Liver (tissue), 9 donors: ENCODE data around the gene SCP2. TPM values are rescaled to one million over a fixed set of nuclear protein-coding genes. Genes with fewer than 3 reads are reported as not detected.

Experiments
- DNase-seq: peaks from one replicate; pipeline ENCODE4 v3.0.0-alpha.2; 2017; ENCODE audit warnings: low spot score
- H3K27ac ChIP-seq, 2 donors: one replicate each; pipeline ENCODE4 v1.7.0; 2013; ENCODE audit warnings: inconsistent platforms in 2 of 2, low read length in 2 of 2, control low read depth in 1 of 2, low read depth in 1 of 2, mild to moderate bottlenecking in 1 of 2
- H3K27me3 ChIP-seq, 4 donors: one replicate each; pipeline versions ENCODE4 v1.6.1 to v1.7.0; 2013; ENCODE audit warnings: low read length in 3 of 4, inconsistent platforms in 1 of 4, mild to moderate bottlenecking in 1 of 4, moderate library complexity in 1 of 4; ENCODE audit not compliant: control insufficient read depth in 4 of 4, insufficient read depth in 4 of 4
- H3K36me3 ChIP-seq, 4 donors: one replicate each; pipeline versions ENCODE4 v1.6.1 to v1.7.0; 2013; ENCODE audit warnings: low read length in 3 of 4, mild to moderate bottlenecking in 3 of 4, low read depth in 1 of 4, moderate library complexity in 1 of 4; ENCODE audit not compliant: control insufficient read depth in 4 of 4, insufficient read depth in 3 of 4
- H3K4me1 ChIP-seq, 4 donors: one replicate each; pipeline versions ENCODE4 v1.6.1 to v1.7.0; 2013; ENCODE audit warnings: low read length in 3 of 4, mild to moderate bottlenecking in 3 of 4, moderate library complexity in 1 of 4; ENCODE audit not compliant: control insufficient read depth in 4 of 4, insufficient read depth in 4 of 4
- H3K4me3 ChIP-seq, 3 donors: one replicate each; pipeline versions ENCODE4 v1.6.1 to v1.7.0; 2013; ENCODE audit warnings: low read length in 3 of 3, control low read depth in 1 of 3, low read depth in 1 of 3, mild to moderate bottlenecking in 1 of 3
- H3K9ac ChIP-seq, 2 donors: one replicate each; pipeline ENCODE4 v1.7.0; 2013; ENCODE audit warnings: low read length in 2 of 2, mild to moderate bottlenecking in 2 of 2, moderate library complexity in 2 of 2, control low read depth in 1 of 2, low read depth in 1 of 2
- H3K9me3 ChIP-seq, 4 donors: one replicate each; pipeline versions ENCODE4 v1.6.1 to v1.7.0; 2013; ENCODE audit warnings: low read length in 3 of 4; ENCODE audit not compliant: control insufficient read depth in 4 of 4
- ATF3 ChIP-seq: IDR thresholded peaks from 2 replicates; pipeline ENCODE4 v1.6.1; 2016; ENCODE audit warnings: antibody characterized with exemption
- CTCF ChIP-seq: fragments of 150-350 bp; IDR thresholded peaks from 2 replicates; pipeline ENCODE4 v1.5.1; 2017; ENCODE audit warnings: improper control_type of control experiment, low read depth, low read length; ENCODE audit not compliant: missing input control
- EGR1 ChIP-seq, 2 donors: IDR thresholded peaks; 2 replicates each; pipeline ENCODE4 v1.6.1; 2016 to 2018; ENCODE audit warnings: antibody characterized with exemption in 2 of 2, low read depth in 2 of 2
- FOXA2 ChIP-seq: IDR thresholded peaks from 2 replicates; pipeline ENCODE4 v1.6.1; 2016; ENCODE audit warnings: antibody characterized with exemption
- GABPA ChIP-seq, 2 donors: IDR thresholded peaks in 1 of 2; conservative IDR thresholded peaks in 1 of 2; 2 replicates each; pipeline ENCODE4 v1.6.1; 2016; ENCODE audit warnings: antibody characterized with exemption in 2 of 2, mild to moderate bottlenecking in 1 of 2, moderate library complexity in 1 of 2
- HNF4A ChIP-seq, 2 donors: conservative IDR thresholded peaks; 2 replicates each; pipeline ENCODE4 v1.6.1; 2016; ENCODE audit warnings: antibody characterized with exemption in 2 of 2, mild to moderate bottlenecking in 2 of 2
- HNF4G ChIP-seq: IDR thresholded peaks from 2 replicates; pipeline ENCODE4 v1.6.1; 2016; ENCODE audit warnings: antibody characterized with exemption
- JUND ChIP-seq, 2 donors: IDR thresholded peaks; 2 replicates each; pipeline ENCODE4 v1.6.1; 2016; ENCODE audit warnings: antibody characterized with exemption in 2 of 2
- MAX ChIP-seq: IDR thresholded peaks from 2 replicates; pipeline ENCODE4 v1.6.1; 2016; ENCODE audit warnings: antibody characterized with exemption
- NR2F2 ChIP-seq: IDR thresholded peaks from 2 replicates; pipeline ENCODE4 v1.6.1; 2016; ENCODE audit warnings: antibody characterized with exemption
- RAD21 ChIP-seq, 2 donors: IDR thresholded peaks; 2 replicates each; pipeline ENCODE4 v1.6.1; 2016; ENCODE audit warnings: antibody characterized with exemption in 2 of 2, mild to moderate bottlenecking in 2 of 2
- REST ChIP-seq: IDR thresholded peaks from 2 replicates; pipeline ENCODE4 v1.6.1; 2016; ENCODE audit warnings: antibody characterized with exemption, mild to moderate bottlenecking
- RXRA ChIP-seq, 2 donors: IDR thresholded peaks; 2 replicates each; pipeline ENCODE4 v1.6.1; 2017 to 2018; ENCODE audit warnings: antibody characterized with exemption in 2 of 2, mild to moderate bottlenecking in 1 of 2
- SP1 ChIP-seq: IDR thresholded peaks from 2 replicates; pipeline ENCODE4 v1.6.1; 2018; ENCODE audit warnings: antibody characterized with exemption, mild to moderate bottlenecking
- TAF1 ChIP-seq: conservative IDR thresholded peaks from 2 replicates; pipeline ENCODE4 v1.6.1; 2016; ENCODE audit warnings: antibody characterized with exemption, mild to moderate bottlenecking
- YY1 ChIP-seq: IDR thresholded peaks from 2 replicates; pipeline ENCODE4 v1.6.1; 2016; ENCODE audit warnings: antibody characterized with exemption, mild to moderate bottlenecking
- ZBTB33 ChIP-seq: IDR thresholded peaks from 2 replicates; pipeline ENCODE4 v1.6.1; 2016; ENCODE audit warnings: antibody characterized with exemption
- WGBS: extraction: QIAGEN DNeasy Blood & Tissue Kit; methylation state at CpG from one replicate; pipeline ENCODE4 v1.1.7; 2013; 5-methylcytosine and 5-hydroxymethylcytosine counted together
- polyA plus RNA-seq, 2 donors: library from polyadenylated mRNA; stranded (reverse) in 1 of 2; unstranded in 1 of 2; fragments of 200-250 nt in 1 of 2; fragments of >200 nt in 1 of 2; fragmentation: Nextera tagmentation in 1 of 2; extraction: Ambion mirVana in 1 of 2; gene quantifications; one replicate each; pipeline versions ENCODE4 v1.2.1 to v1.2.3, GENCODE V29; 2013 to 2015
- total RNA-seq, 2 donors: library from RNA; depleted of rRNA; stranded (reverse); fragments of >200 nt; gene quantifications; one replicate each; pipeline ENCODE4 v1.2.3, GENCODE V29; 2014
- donor health status: healthy.
- donor health status: healthy.
- donor health status: healthy.
- donor health status: healthy.
- donor health status: healthy.

The SCP2 gene
- total and polyA plus RNA-seq, 4 donors = 122 to 811 (median 529) TPM

- no peak for TF ChIP-seq MAX
- no peak for TF ChIP-seq ATF3
- no peak for TF ChIP-seq JUND (IDR thresholded peaks at IDR 0.05)
- no peak for TF ChIP-seq EGR1 (IDR thresholded peaks at IDR 0.05; ENCODE audit: low read depth in 2 of 2)
- no peak for TF ChIP-seq FOXA2
- no peak for TF ChIP-seq SP1
- TF ChIP-seq HNF4A (conservative IDR thresholded peaks at IDR 0.05) = no peak
- no peak for TF ChIP-seq NR2F2
- no peak for TF ChIP-seq HNF4G
- no peak for TF ChIP-seq TAF1
- TF ChIP-seq RXRA (IDR thresholded peaks at IDR 0.05) = no peak
- no peak for TF ChIP-seq REST
- no peak for TF ChIP-seq RAD21 (IDR thresholded peaks at IDR 0.05)
- no peak for TF ChIP-seq ZBTB33
- no peak for TF ChIP-seq CTCF
- no peak for TF ChIP-seq YY1
- no peak for TF ChIP-seq GABPA (IDR thresholded peaks at IDR 0.05 in 1 of 2, conservative IDR thresholded peaks at IDR 0.05 in 1 of 2)
- peaks cover 7 to 22% (median 20%) of the 10 kb centered on the region in 4 donors for H3K36me3 ChIP-seq
- no peaks in the 10 kb centered on the region for H3K9me3 ChIP-seq
- no peaks in the 10 kb centered on the region for H3K27me3 ChIP-seq
- peaks cover 0 to 7% (median 3%) of the 10 kb centered on the region in 4 donors for H3K4me1 ChIP-seq
- H3K4me3 ChIP-seq = no peak overlapping the region
- H3K9ac ChIP-seq = no peak overlapping the region
- 89% methylated on average over 3 of the region's 3 CpGs for WGBS
- H3K27ac ChIP-seq = no peak overlapping the region
- DNase-seq = no peak
Observed at GRCh38 chr1:52943876-52944416, 16.9 kb downstream of the SCP2 start.
